GM21786 (cell line): Measurements from ENCODE around the gene NCDN.

Experiments
- ATAC-seq: cut with Tn5 transposase; IDR thresholded peaks from one replicate; pipeline ENCODE4 v1.9.1; 2021; ENCODE audit not compliant: unreplicated experiment

NCDN gene

GRCh38 chr1:35554266-35555211 lies 3.1 kb upstream of the NCDN start:
- no peak for ATAC-seq

- ATAC-seq: no peak
Observed at GRCh38 chr1:35555212-35555584, 2.4 kb upstream of the NCDN start.

GRCh38 chr1:35555601-35556477 lies 1.8 kb upstream of the NCDN start:
- ATAC-seq: no peak

GRCh38 chr1:35556484-35557117 lies 998 bp upstream of the NCDN start:
- ATAC-seq: no peak

- peak; percentile 78 for ATAC-seq
Observed at GRCh38 chr1:35557118-35557610, 435 bp upstream of the NCDN start, which contains the start of gene KIAA0319L. KIAA0319L (minus strand) TSS chr1:35557403; CDS start chr1:35554491, 2,912 bp downstream.

GRCh38 chr1:35558374-35559316 lies 1.0 kb downstream of the NCDN start:
- no peak for ATAC-seq

- no peak for ATAC-seq
Observed at GRCh38 chr1:35559317-35559944, 1.8 kb downstream of the NCDN start.

GRCh38 chr1:35560256-35561225 lies 2.9 kb downstream of the NCDN start:
- no peak for ATAC-seq

- no peak for ATAC-seq
Observed at GRCh38 chr1:35561297-35561971, 3.8 kb downstream of the NCDN start.

GRCh38 chr1:35561972-35562680 lies 4.5 kb downstream of the NCDN start:
- ATAC-seq: no peak

- no peak for ATAC-seq
Observed at GRCh38 chr1:35563166-35563565, 5.6 kb downstream of the NCDN start.

GRCh38 chr1:35564037-35564883 lies 6.7 kb downstream of the NCDN start:
- no peak for ATAC-seq

- no peak for ATAC-seq
Observed at GRCh38 chr1:35564884-35565741, 7.5 kb downstream of the NCDN start.

- ATAC-seq: no peak
Observed at GRCh38 chr1:35565742-35566133, 8.1 kb downstream of the NCDN start.

GRCh38 chr1:35567947-35568558 lies 10.5 kb downstream of the NCDN start:
- ATAC-seq: no peak
